Activated B cell treated with CpG ODN at 0.5 μM for 24 hours (primary cell): ENCODE results near the gene FBXO38. TPM values are rescaled to one million over a fixed set of nuclear protein-coding genes. Genes with fewer than 3 reads are reported as not detected.

Experiments
- ATAC-seq: fragments of 200-7000 bp; cut with Tn5 transposase; one replicate; pipeline ENCODE4 v1.10.0; 2021; ENCODE audit warnings: low read depth, mild to moderate bottlenecking, moderate library complexity
- CTCF ChIA-PET: fragments of 350-600 bp; sonication (Branson Sonifier 250); formaldehyde crosslinking; loops from one replicate; lab custom pipeline; 2021; ENCODE audit warnings: antibody characterized with exemption; lab: Charles Lee
- POLR2A ChIA-PET: fragments of 350-600 bp; sonication (Branson Sonifier 250); formaldehyde crosslinking; loops from one replicate; lab custom pipeline; 2021; ENCODE audit warnings: antibody characterized with exemption; lab: Charles Lee
- DNase-seq: peaks from one replicate; pipeline ENCODE4 v3.0.0; 2022
- H3K27ac Mint-ChIP-seq: one replicate; pipeline ENCODE4 v1.8.0; 2020; ENCODE audit warnings: mixed read lengths
- H3K27me3 Mint-ChIP-seq: one replicate; pipeline ENCODE4 v1.8.0; 2021; ENCODE audit warnings: mixed read lengths
- H3K36me3 Mint-ChIP-seq: one replicate; pipeline ENCODE4 v1.8.0; 2021; ENCODE audit warnings: low read depth, mixed read lengths
- H3K4me1 Mint-ChIP-seq: one replicate; pipeline ENCODE4 v1.8.0; 2021; ENCODE audit warnings: mixed read lengths
- H3K4me3 Mint-ChIP-seq: one replicate; pipeline ENCODE4 v1.8.0; 2020; ENCODE audit warnings: mild to moderate bottlenecking, mixed read lengths
- H3K9me3 Mint-ChIP-seq: one replicate; pipeline ENCODE4 v1.8.0; 2020; ENCODE audit warnings: mixed read lengths
- intact Hi-C: fragments of 100-400 bp; cut with micrococcal nuclease; formaldehyde crosslinking; loops from one replicate; pipeline ENCODE4 v1.15.1; 2024
- total RNA-seq: library from RNA; stranded (reverse); gene quantifications from 2 replicates; pipeline ENCODE4 v1.2.3, GENCODE V29; 2022
- TF ChIP-seq, protein P1 (sequence below): fragments of 200-600 bp; IDR thresholded peaks from one replicate; pipeline ENCODE4 v1.8.0; 2022; ENCODE audit warnings: antibody characterized with exemption, mild to moderate bottlenecking

The FBXO38 gene
- total RNA-seq, 1 donor from 2014 or later, result 81.9 TPM

DNA sequence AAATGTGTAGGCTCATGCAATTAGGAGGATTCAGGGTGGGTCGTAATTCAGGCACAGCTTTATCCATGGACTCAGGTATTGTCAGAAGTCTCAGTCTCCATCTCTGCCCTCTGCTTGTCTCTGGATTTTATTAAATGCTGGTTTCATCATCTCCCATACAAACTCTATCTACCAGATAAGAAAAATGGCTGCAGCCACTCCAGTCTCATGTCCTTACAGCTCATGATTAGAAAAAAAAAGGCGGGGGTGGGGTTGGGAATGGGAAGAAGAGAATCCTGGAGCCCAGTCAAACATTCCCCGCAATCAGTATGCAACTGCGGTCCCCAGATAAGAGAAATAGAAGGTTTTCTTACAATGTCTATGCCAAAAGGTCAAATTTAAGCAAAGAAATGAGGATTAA lies 7.6 kb upstream of the FBXO38 start:
- DNase-seq (no peak), ATAC-seq (no peak)
- CTCF ChIA-PET, result no interaction called here
- POLR2A ChIA-PET, result no interaction called here
- Mint-ChIP-seq H3K4me3 (no peak overlapping the region), H3K9me3 (peaks cover 10% of the 10 kb centered on the region), H3K36me3 (peaks cover 17% of the 10 kb centered on the region), H3K27ac (no peak overlapping the region), H3K27me3 (no peaks in the 10 kb centered on the region), H3K4me1 (no peaks in the 10 kb centered on the region)
- intact Hi-C loops, result no loop called here
- TF ChIP-seq, protein P1, sequence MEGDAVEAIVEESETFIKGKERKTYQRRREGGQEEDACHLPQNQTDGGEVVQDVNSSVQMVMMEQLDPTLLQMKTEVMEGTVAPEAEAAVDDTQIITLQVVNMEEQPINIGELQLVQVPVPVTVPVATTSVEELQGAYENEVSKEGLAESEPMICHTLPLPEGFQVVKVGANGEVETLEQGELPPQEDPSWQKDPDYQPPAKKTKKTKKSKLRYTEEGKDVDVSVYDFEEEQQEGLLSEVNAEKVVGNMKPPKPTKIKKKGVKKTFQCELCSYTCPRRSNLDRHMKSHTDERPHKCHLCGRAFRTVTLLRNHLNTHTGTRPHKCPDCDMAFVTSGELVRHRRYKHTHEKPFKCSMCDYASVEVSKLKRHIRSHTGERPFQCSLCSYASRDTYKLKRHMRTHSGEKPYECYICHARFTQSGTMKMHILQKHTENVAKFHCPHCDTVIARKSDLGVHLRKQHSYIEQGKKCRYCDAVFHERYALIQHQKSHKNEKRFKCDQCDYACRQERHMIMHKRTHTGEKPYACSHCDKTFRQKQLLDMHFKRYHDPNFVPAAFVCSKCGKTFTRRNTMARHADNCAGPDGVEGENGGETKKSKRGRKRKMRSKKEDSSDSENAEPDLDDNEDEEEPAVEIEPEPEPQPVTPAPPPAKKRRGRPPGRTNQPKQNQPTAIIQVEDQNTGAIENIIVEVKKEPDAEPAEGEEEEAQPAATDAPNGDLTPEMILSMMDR, result no peak

DNA sequence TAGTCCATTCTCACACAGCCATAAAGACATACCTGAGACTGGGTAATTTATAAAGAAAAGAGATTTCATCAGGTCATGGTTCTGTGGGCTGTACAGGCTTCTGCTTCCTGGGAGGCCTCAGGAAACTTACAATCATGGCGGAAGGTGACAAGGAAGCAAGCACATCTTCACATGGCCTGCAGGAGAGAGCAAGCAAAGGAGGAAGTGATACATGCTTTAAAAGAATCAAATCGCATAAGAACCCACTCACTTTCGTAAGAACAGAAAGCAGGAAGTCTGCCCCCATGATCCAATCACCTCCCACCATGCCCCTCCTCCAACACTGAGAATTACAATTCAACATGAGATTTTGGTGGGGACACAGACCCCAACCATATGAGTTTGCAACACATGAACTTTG lies 5.1 kb upstream of the FBXO38 start:
- no peak overlapping the region for H3K4me3 Mint-ChIP-seq
- ATAC-seq, result no peak
- intact Hi-C loops, result no loop called here

DNA sequence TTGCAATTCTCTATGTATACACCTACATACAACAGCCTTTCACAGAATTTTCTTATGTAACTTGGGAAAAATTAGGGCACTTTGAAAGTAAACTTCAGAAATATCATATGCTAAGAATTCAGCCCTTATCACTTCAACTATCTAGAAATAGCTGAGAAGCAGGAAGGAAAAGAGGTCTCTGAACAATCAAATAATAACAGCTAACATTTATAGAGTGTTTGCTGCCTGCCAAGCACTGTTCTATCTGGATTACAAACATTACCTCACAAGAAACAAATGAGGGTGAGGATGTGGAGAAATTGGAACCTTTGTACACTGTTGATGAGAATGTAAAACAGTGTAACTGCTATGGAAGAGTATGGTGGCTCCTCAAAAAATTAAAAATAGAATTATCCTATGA lies 4.4 kb upstream of the FBXO38 start:
- ATAC-seq (no peak), DNase-seq (no peak)
- ChIA-PET CTCF (no interaction called here), POLR2A (interaction anchor here (0.6 kb wide), 1 partner anchor 25 kb away, joined by 4 read pairs; no protein-coding TSS in a partner anchor)
- Mint-ChIP-seq H3K4me3 (no peak overlapping the region), H3K9me3 (peaks cover 10% of the 10 kb centered on the region), H3K4me1 (peaks cover 17% of the 10 kb centered on the region), H3K36me3 (peaks cover 27% of the 10 kb centered on the region), H3K27ac (no peak overlapping the region), H3K27me3 (no peaks in the 10 kb centered on the region)
- intact Hi-C loops, result no loop called here
- TF ChIP-seq, protein P1, result no peak

More for the DNA sequence above, 5.1 kb upstream of the FBXO38 start:
- ChIA-PET POLR2A (no interaction called here), CTCF (no interaction called here)
- no peak for DNase-seq
- Mint-ChIP-seq H3K4me1 (peaks cover 11% of the 10 kb centered on the region), H3K27me3 (no peaks in the 10 kb centered on the region), H3K27ac (no peak overlapping the region), H3K36me3 (peaks cover 20% of the 10 kb centered on the region), H3K9me3 (peaks cover 10% of the 10 kb centered on the region)
- TF ChIP-seq, protein P1, result no peak

DNA sequence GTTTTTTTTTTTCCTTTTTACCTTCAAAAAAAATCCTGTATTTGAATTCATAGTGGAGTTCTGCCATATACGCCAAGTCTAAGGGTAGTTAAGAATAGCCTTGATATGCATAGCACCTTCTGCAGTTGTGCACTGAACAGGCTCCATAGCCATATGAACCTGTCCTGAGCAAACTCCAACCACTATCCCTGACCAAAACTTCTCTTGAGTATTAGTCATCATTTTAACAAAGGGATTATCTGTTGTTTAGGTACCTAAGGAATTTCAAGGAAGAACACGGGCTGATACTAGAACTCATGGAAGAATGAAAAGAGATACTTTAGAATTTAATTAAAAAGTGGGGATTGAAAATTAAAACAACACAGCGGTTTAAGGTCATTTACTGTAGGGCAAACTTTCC lies 1.9 kb upstream of the FBXO38 start:
- no peak overlapping the region for H3K27ac Mint-ChIP-seq
- ChIA-PET CTCF (no interaction called here), POLR2A (no interaction called here)
- no peak for ATAC-seq
- peaks cover 28% of the 10 kb centered on the region for H3K36me3 Mint-ChIP-seq
- TF ChIP-seq, protein P1, result no peak
- intact Hi-C loops, result loop anchor here (2.0 to 10.0 kb wide), 6 partner anchors 350 to 1583 kb away; partner anchors contain the start of genes ADRB2, JAKMIP2, PCYOX1L and SLC26A2
- DNase-seq, result no peak
- H3K27me3 Mint-ChIP-seq, result no peaks in the 10 kb centered on the region
- peaks cover 41% of the 10 kb centered on the region for H3K4me1 Mint-ChIP-seq
- no peak overlapping the region for H3K4me3 Mint-ChIP-seq
- peaks cover 10% of the 10 kb centered on the region for H3K9me3 Mint-ChIP-seq

DNA sequence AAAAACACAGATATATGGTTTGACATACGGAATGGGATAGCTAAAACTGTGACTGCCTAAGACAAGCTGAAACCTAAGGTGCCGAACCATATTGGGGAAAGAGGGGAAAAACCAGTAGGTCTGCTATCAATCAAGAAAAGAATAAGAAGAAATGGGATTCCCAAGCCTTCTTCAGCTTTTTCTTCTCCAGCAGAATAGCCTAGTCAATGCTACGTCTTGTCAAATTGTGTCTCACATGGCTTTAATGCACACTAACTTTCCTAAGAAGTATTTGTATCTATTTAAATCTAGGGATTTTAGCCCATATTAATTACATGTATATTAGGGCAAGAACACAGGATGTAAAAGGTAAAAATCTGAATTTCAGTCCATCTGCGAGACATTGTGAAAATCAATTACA lies 797 bp upstream of the FBXO38 start:
- H3K27ac Mint-ChIP-seq, result peak overlapping the region; percentile 99
- peak overlapping the region; percentile 97 for H3K4me3 Mint-ChIP-seq
- DNase-seq, result no peak
- ChIA-PET POLR2A (no interaction called here), CTCF (no interaction called here)
- TF ChIP-seq, protein P1, result no peak
- no peaks in the 10 kb centered on the region for H3K27me3 Mint-ChIP-seq
- peaks cover 46% of the 10 kb centered on the region for H3K4me1 Mint-ChIP-seq
- H3K9me3 Mint-ChIP-seq, result peaks cover 10% of the 10 kb centered on the region
- ATAC-seq, result no peak
- H3K36me3 Mint-ChIP-seq, result peaks cover 31% of the 10 kb centered on the region
- intact Hi-C loops, result loop anchor here (1.0 to 10.0 kb wide), 9 partner anchors 20 to 1582 kb away; partner anchors contain the start of genes ADRB2, CSNK1A1, JAKMIP2 and PCYOX1L
